Parathyroid adenoma (tissue), 2 donors: ENCODE measurements around the gene ENAH.
A peak's percentile ranks its signal among the peaks of the same experiment; 100 is the strongest.

Experiments
- H2AFZ ChIP-seq: fragments of 300-600 bp; sonication (generic); one replicate; pipeline ENCODE4 v1.7.0; 2017; ENCODE audit warnings: antibody characterized with exemption, mild to moderate bottlenecking
- H3K27ac ChIP-seq: fragments of 300-600 bp; sonication (generic); one replicate; pipeline ENCODE4 v1.7.0; 2017
- H3K27me3 ChIP-seq: fragments of 300-600 bp; sonication (generic); one replicate; pipeline ENCODE4 v1.7.0; 2017; ENCODE audit warnings: low read length; ENCODE audit not compliant: control insufficient read depth, insufficient read depth
- H3K36me3 ChIP-seq: fragments of 300-600 bp; sonication (generic); one replicate; pipeline ENCODE4 v1.7.0; 2017; ENCODE audit warnings: low read length; ENCODE audit not compliant: control insufficient read depth, insufficient read depth
- H3K4me1 ChIP-seq: fragments of 300-600 bp; sonication (generic); one replicate; pipeline ENCODE4 v1.7.0; 2017; ENCODE audit warnings: control low read depth
- H3K4me2 ChIP-seq: fragments of 300-600 bp; sonication (generic); one replicate; pipeline ENCODE4 v1.7.0; 2017; ENCODE audit warnings: low read length
- H3K4me3 ChIP-seq: fragments of 300-600 bp; sonication (generic); one replicate; pipeline ENCODE4 v1.7.0; 2017; ENCODE audit warnings: low read depth, low read length
- H3K79me2 ChIP-seq: fragments of 300-600 bp; sonication (generic); one replicate; pipeline ENCODE4 v1.7.0; 2017; ENCODE audit warnings: control low read depth
- H3K9ac ChIP-seq: fragments of 300-600 bp; sonication (generic); one replicate; pipeline ENCODE4 v1.7.0; 2017; ENCODE audit warnings: mild to moderate bottlenecking
- H3K9me3 ChIP-seq: fragments of 300-600 bp; sonication (generic); one replicate; pipeline ENCODE4 v1.7.0; 2017; ENCODE audit warnings: low read length; ENCODE audit not compliant: control insufficient read depth
- CTCF ChIP-seq: fragments of 300-600 bp; sonication (generic); IDR thresholded peaks from one replicate; pipeline ENCODE4 v1.7.0; 2017; ENCODE audit warnings: antibody characterized with exemption, mild to moderate bottlenecking
- donor health status: primary hyperparathyroidism.

Gene ENAH

DNA sequence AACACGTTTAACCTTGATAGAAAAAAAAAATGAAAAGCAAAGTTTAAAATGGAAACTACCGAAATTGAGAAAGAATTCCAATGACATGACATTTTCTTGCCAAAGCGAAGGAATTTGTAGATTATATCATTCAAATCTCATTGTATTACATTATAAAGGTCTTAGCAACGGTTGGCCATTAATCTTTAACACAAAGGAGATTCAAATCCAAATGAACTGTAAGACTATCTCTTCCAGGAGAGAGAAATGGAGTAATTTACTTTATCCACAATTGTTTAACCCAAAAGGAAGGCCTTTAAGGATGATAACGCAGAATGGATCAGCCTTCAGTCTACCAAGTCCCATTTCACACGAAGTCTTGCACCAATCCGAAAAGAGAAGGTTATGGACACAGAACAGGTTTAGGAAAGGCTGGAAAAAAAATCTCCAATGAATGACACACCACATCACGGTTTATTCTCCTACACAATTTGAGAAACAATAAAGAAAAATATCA, 1.5 kb downstream of the ENAH start:
- Histone ChIP-seq H3K79me2 (peaks cover under 1% of the 10 kb centered on the region), H3K27ac (peak overlapping the region; percentile 78), H2AFZ (peak overlapping the region; percentile 83), H3K36me3 (no peaks in the 10 kb centered on the region), H3K4me1 (peaks cover 3% of the 10 kb centered on the region), H3K9ac (no peak overlapping the region), H3K27me3 (no peaks in the 10 kb centered on the region), H3K4me2 (peak overlapping the region; percentile 87), H3K4me3 (peak overlapping the region; percentile 76), H3K9me3 (no peaks in the 10 kb centered on the region)
- no peak for TF ChIP-seq CTCF

DNA sequence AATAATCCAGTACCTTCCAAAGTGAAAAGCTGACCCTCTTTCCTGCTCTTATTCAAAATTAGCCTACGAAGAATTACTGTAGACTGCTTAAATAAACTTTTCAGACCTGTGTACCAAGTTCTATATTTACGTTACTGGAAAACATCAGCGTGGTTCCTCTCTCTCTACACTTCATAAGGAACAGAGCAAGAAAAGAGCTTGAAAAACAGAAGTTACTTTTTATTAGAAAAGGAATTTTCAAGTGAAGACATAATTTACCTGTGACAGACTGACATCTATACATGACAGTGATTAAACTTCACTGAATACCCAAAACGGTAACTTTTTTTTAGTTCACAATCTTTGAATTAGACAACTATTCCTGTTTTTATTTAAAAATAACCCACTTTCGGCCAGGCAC, 2.7 kb downstream of the ENAH start:
- H3K4me3 ChIP-seq: no peak overlapping the region
- peak overlapping the region; percentile 33 for H3K4me2 ChIP-seq
- H2AFZ ChIP-seq: no peak overlapping the region
- no peak overlapping the region for H3K9ac ChIP-seq
- no peaks in the 10 kb centered on the region for H3K36me3 ChIP-seq
- TF ChIP-seq CTCF: no peak
- H3K27me3 ChIP-seq: no peaks in the 10 kb centered on the region
- H3K27ac ChIP-seq: no peak overlapping the region
- peaks cover 4% of the 10 kb centered on the region for H3K79me2 ChIP-seq
- no peaks in the 10 kb centered on the region for H3K9me3 ChIP-seq
- H3K4me1 ChIP-seq: peaks cover 3% of the 10 kb centered on the region

GRCh38 chr1:225645194-225645895, 7.6 kb downstream of the ENAH start:
- Histone ChIP-seq H3K4me2 (no peak overlapping the region), H3K27ac (no peak overlapping the region), H3K4me1 (peaks cover 3% of the 10 kb centered on the region)

DNA sequence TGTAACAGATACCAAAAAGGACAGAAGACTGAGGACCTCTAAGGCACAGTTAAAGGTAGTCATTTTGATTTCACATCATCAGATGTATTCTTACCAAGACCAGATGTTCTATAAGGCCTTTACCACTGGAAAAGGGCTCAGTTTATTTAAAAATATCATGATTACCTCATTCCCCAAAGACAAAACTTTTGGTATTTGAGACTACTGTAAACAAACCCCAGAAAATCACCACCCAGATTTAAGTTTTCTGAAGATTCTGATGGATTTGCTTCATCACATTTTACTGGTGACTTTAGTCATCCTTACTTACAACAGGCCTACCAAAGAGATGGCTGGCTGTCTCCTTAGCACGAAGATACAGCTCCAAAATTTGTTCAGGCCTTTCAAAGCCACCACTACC, 8.3 kb downstream of the ENAH start:
- Histone ChIP-seq H3K4me1 (peaks cover 3% of the 10 kb centered on the region), H3K9ac (no peak overlapping the region), H3K4me2 (no peak overlapping the region), H3K79me2 (peaks cover 7% of the 10 kb centered on the region), H2AFZ (no peak overlapping the region), H3K27me3 (no peaks in the 10 kb centered on the region), H3K9me3 (no peaks in the 10 kb centered on the region), H3K36me3 (no peaks in the 10 kb centered on the region), H3K27ac (no peak overlapping the region), H3K4me3 (no peak overlapping the region)
- no peak for TF ChIP-seq CTCF

More at GRCh38 chr1:225645194-225645895, 7.6 kb downstream of the ENAH start:
- peaks cover 7% of the 10 kb centered on the region for H3K79me2 ChIP-seq
- H3K36me3 ChIP-seq: no peaks in the 10 kb centered on the region
- H3K9me3 ChIP-seq: no peaks in the 10 kb centered on the region
- TF ChIP-seq CTCF: no peak
- no peak overlapping the region for H3K4me3 ChIP-seq
- H2AFZ ChIP-seq: no peak overlapping the region
- no peaks in the 10 kb centered on the region for H3K27me3 ChIP-seq
- H3K9ac ChIP-seq: no peak overlapping the region

- H3K4me3 ChIP-seq: no peak overlapping the region
- H3K9ac ChIP-seq: no peak overlapping the region
- H3K4me2 ChIP-seq: no peak overlapping the region
- H3K4me1 ChIP-seq: no peaks in the 10 kb centered on the region
- no peaks in the 10 kb centered on the region for H3K9me3 ChIP-seq
- peaks cover 9% of the 10 kb centered on the region for H3K79me2 ChIP-seq
- H2AFZ ChIP-seq: no peak overlapping the region
- no peaks in the 10 kb centered on the region for H3K36me3 ChIP-seq
- H3K27ac ChIP-seq: no peak overlapping the region
- no peaks in the 10 kb centered on the region for H3K27me3 ChIP-seq
- no peak for TF ChIP-seq CTCF
Observed at GRCh38 chr1:225642177-225642576, 10.7 kb downstream of the ENAH start.
